HG02852 (cell line): Measurements from ENCODE around the gene TRPV3.

Experiments used
- ATAC-seq: cut with Tn5 transposase; IDR thresholded peaks from one replicate; pipeline ENCODE4 v1.9.1; 2021; ENCODE audit warnings: mild to moderate bottlenecking, moderate library complexity; ENCODE audit not compliant: unreplicated experiment

TRPV3 gene

DNA sequence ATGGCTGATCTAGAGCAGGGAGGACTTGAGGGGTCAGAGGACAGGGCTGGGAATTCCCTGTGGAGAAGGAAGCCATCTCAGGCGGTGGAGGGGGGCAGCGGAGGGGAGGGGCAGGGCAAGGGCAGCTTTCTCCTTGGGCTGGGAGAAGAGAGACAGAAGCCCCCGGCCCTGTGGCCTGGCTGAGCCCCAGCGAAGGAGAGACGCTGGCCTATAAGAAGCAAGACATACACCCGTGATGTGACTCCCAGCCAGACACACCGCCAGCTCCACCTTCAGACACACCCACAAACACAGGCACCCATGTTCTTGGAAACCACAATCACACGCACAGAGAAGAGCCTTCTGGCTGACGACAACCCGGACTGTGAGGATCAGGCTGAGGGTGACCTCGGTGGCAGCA is 10.0 kb downstream of the TRPV3 start:
- no peak for ATAC-seq

- ATAC-seq = no peak
Measured at GRCh38 chr17:3546997-3547396, 10.6 kb downstream of the TRPV3 start.

DNA sequence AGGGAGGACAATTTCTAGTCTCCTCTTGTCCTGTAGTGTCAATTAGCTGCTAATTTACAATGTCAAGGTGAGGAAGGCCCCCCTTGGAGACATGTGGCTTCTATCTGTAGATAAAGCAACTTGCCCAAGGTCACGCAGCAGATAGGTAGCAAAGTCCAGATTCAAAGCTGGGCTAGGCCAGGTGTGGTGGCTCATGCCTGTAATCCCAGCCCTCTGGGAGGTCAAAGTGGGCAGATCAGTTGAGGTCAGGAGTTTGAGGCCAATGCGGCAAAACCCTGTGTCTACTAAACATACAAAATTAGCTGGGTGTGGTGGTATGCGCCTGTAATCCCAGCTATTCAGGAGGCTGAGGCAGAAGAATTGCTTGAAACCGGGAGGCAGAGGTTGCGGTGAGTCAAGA is 11.1 kb downstream of the TRPV3 start:
- ATAC-seq = no peak

GRCh38 chr17:3545151-3545550 is 12.5 kb downstream of the TRPV3 start:
- no peak for ATAC-seq

- no peak for ATAC-seq
Measured at GRCh38 chr17:3544365-3544764, 13.2 kb downstream of the TRPV3 start.

GRCh38 chr17:3543453-3543852 is 14.2 kb downstream of the TRPV3 start:
- ATAC-seq = no peak

- ATAC-seq = no peak
Measured at GRCh38 chr17:3542410-3543088, 15.1 kb downstream of the TRPV3 start.

DNA sequence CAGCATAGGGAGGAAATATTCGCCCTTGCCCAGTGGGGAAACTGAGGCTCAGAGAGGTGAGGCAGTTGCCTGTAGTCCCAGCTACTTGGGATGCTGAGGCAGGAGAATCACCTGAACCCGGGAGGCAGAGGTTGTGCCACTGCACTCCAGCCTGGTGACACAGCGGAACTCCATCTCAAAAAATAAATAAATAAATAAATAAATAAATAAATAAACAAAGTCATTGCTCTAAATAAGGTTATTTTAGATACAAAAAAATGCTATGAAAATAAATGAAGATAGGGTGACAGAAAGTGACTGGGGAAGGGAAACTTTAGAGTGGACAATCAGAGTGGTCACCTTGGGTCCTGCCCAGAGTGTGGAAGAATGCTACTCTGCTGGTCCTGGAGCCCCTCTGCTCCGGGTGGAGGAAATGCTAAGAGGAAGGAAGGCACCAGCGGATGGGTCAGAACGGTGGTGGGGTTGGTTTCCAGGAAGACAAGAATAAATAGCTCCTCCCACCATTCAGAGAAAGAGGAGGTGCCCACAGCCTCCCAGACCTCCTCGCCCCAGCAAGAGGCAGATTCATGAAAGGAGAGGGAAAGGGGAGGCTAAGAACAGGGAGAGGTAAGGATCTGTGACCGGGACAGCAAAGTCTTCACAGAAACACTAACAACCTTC is 17.6 kb downstream of the TRPV3 start:
- no peak for ATAC-seq

GRCh38 chr17:3536716-3537115 is 20.9 kb downstream of the TRPV3 start:
- ATAC-seq = no peak

GRCh38 chr17:3535253-3535995 is 22.2 kb downstream of the TRPV3 start:
- no peak for ATAC-seq

- no peak for ATAC-seq
Measured at GRCh38 chr17:3534881-3535252, 22.7 kb downstream of the TRPV3 start.

GRCh38 chr17:3533752-3534151 is 23.9 kb downstream of the TRPV3 start:
- no peak for ATAC-seq

DNA sequence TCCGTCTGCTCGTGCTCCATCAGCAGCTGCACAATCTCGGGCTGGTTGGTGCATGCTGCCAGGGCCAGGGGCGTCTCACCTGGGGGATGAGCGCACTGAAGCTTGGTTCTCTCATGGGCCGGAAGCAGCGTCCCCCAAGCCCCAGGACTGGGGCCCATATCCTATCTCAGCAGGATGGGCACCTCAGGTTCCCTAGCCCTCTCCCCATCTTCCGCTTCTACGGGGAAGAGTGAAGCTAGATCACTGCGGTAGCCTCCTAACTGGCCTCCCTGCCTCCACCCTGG is 24.8 kb downstream of the TRPV3 start:
- no peak for ATAC-seq

- ATAC-seq = no peak
Measured at GRCh38 chr17:3532106-3532858, 25.3 kb downstream of the TRPV3 start.

GRCh38 chr17:3531266-3532101 is 26.1 kb downstream of the TRPV3 start:
- ATAC-seq = no peak

DNA sequence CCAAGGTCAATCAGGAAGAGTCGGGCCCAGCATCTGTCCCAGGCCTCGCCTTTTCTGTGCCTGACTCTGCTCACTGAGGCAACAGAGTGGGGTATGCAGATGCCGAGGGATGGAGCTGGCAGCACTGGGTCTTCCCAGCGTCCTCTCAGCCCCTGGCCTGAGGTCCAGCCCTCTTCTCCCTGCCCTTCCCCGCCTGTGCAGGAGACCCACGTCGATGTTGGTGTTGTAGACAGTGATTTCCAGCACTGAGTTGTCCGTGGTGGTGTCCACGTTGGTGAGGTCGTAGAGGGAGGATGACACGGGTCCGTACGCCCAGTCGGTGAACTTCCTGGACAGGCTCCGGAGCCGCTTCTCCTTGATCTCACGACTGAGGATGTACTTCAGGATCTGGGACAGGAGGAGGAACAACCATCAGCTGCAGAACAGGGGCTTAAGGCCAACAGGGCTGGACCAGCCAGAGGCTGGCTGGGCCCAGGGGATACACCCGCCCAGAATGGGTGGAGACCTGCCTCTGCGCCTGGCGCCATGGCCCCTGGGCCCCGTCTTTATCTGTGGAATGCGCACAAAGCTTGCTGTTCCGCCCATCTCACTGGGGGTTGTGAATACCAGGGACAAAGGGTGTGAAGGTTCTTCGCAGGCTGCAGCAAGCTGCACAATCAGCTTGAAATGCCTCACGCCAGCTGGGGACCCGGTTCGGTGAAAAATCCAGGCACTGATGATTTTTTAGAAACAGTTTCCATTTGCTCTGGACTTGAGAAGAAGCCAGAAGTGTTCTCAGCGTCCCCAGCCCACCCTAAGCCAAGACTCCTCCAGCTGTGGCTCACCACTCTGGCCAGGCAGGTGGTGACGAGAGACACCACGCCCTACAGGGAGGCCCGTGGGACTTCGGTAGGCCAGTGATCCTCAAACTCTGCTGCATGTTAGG is 27.5 kb downstream of the TRPV3 start:
- no peak for ATAC-seq

GRCh38 chr17:3528880-3529511 is 28.6 kb downstream of the TRPV3 start:
- no peak for ATAC-seq

DNA sequence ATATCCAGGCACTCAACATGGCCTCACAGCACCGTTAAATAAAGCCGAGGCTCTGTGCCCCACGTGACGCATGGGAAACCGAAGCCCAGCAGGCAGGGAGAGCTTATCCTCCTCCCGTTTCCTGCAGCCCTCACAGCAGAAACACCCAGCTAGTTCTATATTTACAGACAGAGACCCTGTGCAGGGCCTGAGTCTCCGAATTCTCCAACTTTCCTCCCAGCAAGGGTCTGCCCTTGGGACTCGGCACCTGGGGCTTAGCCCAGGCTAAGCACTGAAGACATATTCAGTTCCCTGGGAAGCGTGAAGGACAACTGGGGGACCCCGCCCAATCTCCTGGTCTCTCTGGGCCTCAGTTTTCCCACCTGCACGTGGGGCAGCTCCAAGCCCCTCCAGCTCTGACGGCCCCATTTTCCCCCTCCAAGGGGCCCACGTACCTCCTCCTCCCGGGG is 29.2 kb downstream of the TRPV3 start:
- ATAC-seq = no peak

GRCh38 chr17:3527896-3528295 is 29.7 kb downstream of the TRPV3 start:
- no peak for ATAC-seq
